Muscle layer of duodenum (tissue), 2 donors: ENCODE results near the gene EEF1AKMT1.

ENCODE experiments used
- H3K27ac ChIP-seq: one replicate; pipeline ENCODE4 v1.7.0; 2013; ENCODE audit warnings: mild to moderate bottlenecking, low read length
- H3K27me3 ChIP-seq: one replicate; pipeline ENCODE4 v1.7.0; 2013; ENCODE audit warnings: low read depth, mild to moderate bottlenecking, control low read depth, low read length
- H3K36me3 ChIP-seq, 2 donors: one replicate each; pipeline ENCODE4 v1.7.0; 2013; ENCODE audit warnings: low read length in 2 of 2, control low read depth in 1 of 2, mild to moderate bottlenecking in 1 of 2; ENCODE audit not compliant: insufficient read depth in 2 of 2, control insufficient read depth in 1 of 2
- H3K4me1 ChIP-seq, 2 donors: one replicate each; pipeline ENCODE4 v1.7.0; 2013; ENCODE audit warnings: low read length in 2 of 2, mild to moderate bottlenecking in 2 of 2, control low read depth in 1 of 2, moderate library complexity in 1 of 2; ENCODE audit not compliant: insufficient read depth in 2 of 2, control insufficient read depth in 1 of 2
- H3K4me3 ChIP-seq, 2 donors: one replicate each; pipeline ENCODE4 v1.7.0; 2013; ENCODE audit warnings: low read length in 2 of 2, low read depth in 1 of 2, mild to moderate bottlenecking in 1 of 2
- H3K9me3 ChIP-seq, 2 donors: one replicate each; pipeline ENCODE4 v1.7.0; 2013; ENCODE audit warnings: low read length in 2 of 2, control low read depth in 1 of 2, mild to moderate bottlenecking in 1 of 2; ENCODE audit not compliant: control insufficient read depth in 1 of 2
- donor health status: healthy.

The EEF1AKMT1 gene

DNA sequence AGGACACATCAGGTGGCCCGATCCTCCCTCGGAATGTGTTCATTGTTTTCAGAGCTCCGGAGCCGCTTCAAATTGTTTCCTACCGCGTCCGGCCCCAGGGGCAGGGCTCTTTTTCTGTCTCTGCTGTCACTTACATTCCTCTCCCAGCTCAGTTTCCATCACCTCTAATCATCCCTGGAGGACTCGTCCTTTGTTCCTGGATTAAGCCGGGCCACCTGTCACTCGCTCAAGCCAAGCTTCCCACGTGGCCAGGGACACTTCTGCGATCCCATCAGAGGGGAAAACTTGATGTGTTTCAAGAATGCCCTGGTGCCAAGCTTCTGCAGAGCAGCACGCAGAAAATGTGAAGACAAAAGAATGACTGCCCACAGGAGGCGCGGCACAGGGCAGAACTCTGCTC is 56.8 kb downstream of the EEF1AKMT1 start:
- Histone ChIP-seq H3K4me1 (peaks cover 0 to 20% of the 10 kb centered on the region in 2 donors), H3K27me3 (no peaks in the 10 kb centered on the region), H3K9me3 (no peaks in the 10 kb centered on the region), H3K27ac (no peak overlapping the region), H3K4me3 (no peak overlapping the region), H3K36me3 (peaks cover 0 to 6% of the 10 kb centered on the region in 2 donors)

DNA sequence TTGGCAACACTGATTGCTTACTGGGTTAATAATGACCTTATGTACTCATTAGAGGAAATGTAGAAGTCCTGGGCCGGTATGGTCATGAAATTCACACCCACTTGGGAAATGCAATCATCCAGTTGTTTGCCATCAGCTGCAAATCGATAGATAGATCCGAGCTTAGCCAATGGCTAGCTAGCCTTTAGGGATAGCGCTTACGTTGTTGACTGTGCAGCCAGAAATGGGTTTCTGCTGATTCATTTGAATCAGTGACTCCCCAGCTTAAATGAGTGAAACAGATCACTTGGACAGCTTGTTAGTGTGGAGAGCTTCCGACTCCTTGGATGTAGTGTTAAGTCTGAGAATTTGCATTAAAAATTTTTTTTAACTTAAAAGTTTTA is 58.4 kb downstream of the EEF1AKMT1 start:
- H3K36me3 ChIP-seq: peaks cover 0 to 6% of the 10 kb centered on the region in 2 donors
- no peaks in the 10 kb centered on the region for H3K9me3 ChIP-seq
- no peaks in the 10 kb centered on the region for H3K27me3 ChIP-seq
- H3K4me1 ChIP-seq: peaks cover 0 to 13% of the 10 kb centered on the region in 2 donors
- no peak overlapping the region for H3K27ac ChIP-seq
- H3K4me3 ChIP-seq: no peak overlapping the region

DNA sequence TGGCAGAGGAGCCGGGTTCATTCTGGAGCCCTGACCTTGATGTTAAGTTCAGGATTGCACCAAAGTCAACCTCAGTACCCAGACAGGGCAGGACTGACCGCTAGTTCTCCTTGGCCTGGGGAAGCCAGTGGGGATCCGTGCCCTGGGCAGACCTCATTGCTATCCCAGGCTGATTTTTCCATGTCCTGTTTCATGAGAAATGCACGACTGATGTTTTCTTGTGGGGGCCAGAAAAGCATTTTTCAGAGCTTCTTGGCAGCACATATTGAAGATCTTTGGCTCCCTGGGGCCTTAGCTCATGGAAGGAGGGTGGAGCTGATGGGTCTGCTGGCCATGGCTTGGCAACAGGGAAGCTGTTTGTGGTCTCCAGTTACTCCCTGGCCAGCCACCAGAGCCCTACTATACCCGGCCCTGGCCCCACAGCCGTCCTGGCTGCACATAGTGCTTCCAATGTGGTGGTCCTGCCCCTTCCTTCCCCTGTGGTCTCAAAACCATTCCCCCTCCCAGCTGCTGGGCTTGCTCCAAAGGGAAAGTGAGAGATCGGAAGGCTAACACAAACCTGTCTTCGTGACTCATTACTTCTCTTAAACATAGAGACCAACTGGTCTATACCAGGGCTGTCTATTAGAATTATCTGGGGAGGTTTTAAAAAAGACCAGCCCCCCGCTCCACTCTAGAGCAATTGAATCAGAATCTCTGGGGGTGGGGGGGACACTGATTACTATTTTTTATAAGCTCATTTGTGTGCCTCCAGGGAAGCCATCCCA is 59.0 kb downstream of the EEF1AKMT1 start:
- Histone ChIP-seq H3K27me3 (no peaks in the 10 kb centered on the region), H3K27ac (peak overlapping the region; percentile 49), H3K4me1 (peaks cover 0 to 13% of the 10 kb centered on the region in 2 donors), H3K36me3 (peaks cover 0 to 6% of the 10 kb centered on the region in 2 donors), H3K4me3 (peak overlapping the region in 1 of 2 donors; percentile 9), H3K9me3 (no peaks in the 10 kb centered on the region)

DNA sequence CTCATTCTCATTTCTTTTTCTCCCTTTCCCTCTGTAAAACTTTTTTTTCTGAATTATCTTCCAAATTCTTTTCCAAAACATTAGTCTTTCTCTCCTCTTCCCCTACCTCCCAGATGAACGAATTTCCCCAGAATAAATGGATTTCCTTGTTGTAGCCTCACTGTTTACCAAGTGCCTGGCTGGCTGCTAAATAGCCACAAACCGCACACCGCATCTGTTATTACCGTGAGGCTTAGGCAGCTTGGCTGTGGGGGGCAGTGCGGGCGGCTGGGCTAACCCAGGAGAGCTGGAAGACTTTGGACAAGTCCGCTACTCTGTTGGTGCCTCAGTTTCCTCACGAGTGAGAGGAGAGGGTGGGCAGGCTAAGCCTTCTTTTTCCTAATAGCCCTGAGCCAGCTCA is 59.6 kb downstream of the EEF1AKMT1 start:
- Histone ChIP-seq H3K27me3 (no peaks in the 10 kb centered on the region), H3K4me1 (peaks cover 0 to 13% of the 10 kb centered on the region in 2 donors), H3K27ac (peak overlapping the region; percentile 49), H3K4me3 (peak overlapping the region in 1 of 2 donors; percentile 9), H3K36me3 (peaks cover 0 to 6% of the 10 kb centered on the region in 2 donors), H3K9me3 (no peaks in the 10 kb centered on the region)

DNA sequence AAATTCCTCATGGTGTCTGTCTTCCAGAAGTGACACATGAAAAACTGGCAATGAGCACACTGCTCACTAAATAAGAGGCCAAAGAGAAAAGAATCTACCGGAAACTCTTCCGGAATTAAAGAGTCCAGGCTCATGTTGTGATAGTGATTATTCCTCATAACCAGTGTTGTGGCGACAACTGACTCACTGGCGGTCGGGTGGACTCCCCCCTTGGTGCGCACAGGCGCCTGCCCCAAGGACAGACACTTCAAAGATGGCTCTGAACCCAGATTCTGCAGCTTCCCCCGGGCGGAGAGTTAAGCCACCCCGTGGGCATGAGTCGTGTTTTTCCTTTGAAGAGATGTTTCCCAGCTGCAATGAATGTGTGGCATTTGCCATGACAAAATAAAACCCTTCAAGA is 60.0 kb downstream of the EEF1AKMT1 start:
- H3K4me1 ChIP-seq: peaks cover 0 to 13% of the 10 kb centered on the region in 2 donors
- peak overlapping the region; percentile 49 for H3K27ac ChIP-seq
- peak overlapping the region in 1 of 2 donors; percentile 9 for H3K4me3 ChIP-seq
- H3K27me3 ChIP-seq: no peaks in the 10 kb centered on the region
- no peaks in the 10 kb centered on the region for H3K9me3 ChIP-seq
- H3K36me3 ChIP-seq: peaks cover 0 to 6% of the 10 kb centered on the region in 2 donors

DNA sequence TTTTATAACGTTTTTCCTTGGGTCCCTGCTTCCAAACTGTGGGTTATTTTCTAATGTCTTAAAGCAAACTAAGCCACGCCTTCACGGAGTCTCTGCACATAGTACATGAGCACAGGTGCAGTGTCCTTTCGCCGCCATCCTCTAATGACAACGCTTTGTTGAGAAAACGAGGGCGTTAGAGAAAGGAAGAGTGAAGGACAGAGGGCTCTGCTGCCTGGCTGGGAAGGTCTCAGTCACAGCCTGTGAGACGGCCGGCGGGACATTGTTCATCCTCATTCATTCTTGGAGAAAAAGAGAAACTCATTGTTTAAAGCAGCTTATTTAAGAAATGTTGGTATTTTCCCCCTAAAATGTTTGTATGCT is 60.8 kb downstream of the EEF1AKMT1 start:
- H3K4me3 ChIP-seq: peak overlapping the region; percentile 32 to 54

DNA sequence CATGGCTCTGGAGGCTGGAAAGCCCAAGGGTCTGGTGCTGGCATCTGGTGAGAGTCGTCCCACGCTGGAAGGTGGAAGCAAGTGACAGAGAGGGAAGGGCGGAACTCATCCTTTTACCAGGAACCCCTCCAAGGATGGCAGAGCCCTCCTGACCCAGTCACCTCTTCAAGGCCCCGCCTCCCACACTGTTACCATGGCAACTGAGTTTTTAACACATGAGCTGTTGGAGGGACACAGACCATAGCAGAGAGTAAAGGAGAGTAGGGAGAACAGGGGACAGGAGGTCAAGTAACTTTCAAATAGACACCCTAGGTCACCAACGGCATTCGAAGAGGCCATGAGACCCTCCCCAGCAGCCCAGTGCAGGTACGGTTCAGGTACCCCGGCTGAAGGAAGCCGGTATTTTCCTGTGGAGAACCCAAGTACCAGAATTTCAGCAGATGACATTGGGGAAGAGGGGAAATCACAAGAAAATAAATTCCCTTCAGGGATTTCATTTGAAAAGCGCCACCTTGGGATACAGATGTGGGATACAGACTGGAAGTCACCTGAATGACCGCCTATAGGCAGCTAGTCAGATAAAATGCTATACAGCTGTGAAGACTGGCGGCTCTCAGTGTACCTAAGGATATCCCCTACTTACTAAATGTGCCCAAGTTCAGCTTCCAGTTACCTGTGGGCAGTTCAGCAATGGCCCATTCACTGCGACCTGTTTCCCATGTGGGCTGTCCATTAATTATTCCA is 62.3 kb downstream of the EEF1AKMT1 start:
- H3K4me3 ChIP-seq: no peak overlapping the region
- no peaks in the 10 kb centered on the region for H3K27me3 ChIP-seq
- H3K4me1 ChIP-seq: peaks cover 0 to 13% of the 10 kb centered on the region in 2 donors
- peaks cover 0 to 6% of the 10 kb centered on the region in 2 donors for H3K36me3 ChIP-seq
- H3K9me3 ChIP-seq: no peaks in the 10 kb centered on the region
- H3K27ac ChIP-seq: no peak overlapping the region

More for the DNA sequence above, 60.8 kb downstream of the EEF1AKMT1 start:
- Histone ChIP-seq H3K36me3 (peaks cover 0 to 6% of the 10 kb centered on the region in 2 donors), H3K4me1 (peaks cover 0 to 13% of the 10 kb centered on the region in 2 donors), H3K27me3 (no peaks in the 10 kb centered on the region), H3K9me3 (no peaks in the 10 kb centered on the region), H3K27ac (peak overlapping the region; percentile 49)

DNA sequence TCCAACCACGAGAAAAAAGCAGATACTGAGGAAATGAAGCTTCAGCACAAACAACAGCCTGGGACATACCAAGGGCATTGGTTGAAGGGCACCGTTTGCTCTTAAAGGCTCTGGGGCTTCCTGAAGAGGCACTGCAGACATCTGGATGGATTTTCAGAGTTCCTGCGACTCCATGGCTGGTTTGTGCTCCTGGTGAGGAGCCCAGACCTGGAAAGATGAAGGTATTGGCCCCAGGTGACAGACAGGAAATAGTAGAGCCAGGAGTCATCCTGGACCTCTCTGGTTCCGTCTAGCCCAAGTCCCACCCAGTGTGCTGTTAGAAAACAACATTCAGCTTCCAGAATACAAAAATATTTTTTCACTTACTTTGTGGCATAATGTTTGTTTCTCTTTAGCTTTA is 64.0 kb downstream of the EEF1AKMT1 start:
- Histone ChIP-seq H3K27ac (peak overlapping the region; percentile 60), H3K4me3 (no peak overlapping the region), H3K27me3 (no peaks in the 10 kb centered on the region), H3K9me3 (no peaks in the 10 kb centered on the region), H3K36me3 (peaks cover 0 to 6% of the 10 kb centered on the region in 2 donors), H3K4me1 (peaks cover 0 to 11% of the 10 kb centered on the region in 2 donors)

DNA sequence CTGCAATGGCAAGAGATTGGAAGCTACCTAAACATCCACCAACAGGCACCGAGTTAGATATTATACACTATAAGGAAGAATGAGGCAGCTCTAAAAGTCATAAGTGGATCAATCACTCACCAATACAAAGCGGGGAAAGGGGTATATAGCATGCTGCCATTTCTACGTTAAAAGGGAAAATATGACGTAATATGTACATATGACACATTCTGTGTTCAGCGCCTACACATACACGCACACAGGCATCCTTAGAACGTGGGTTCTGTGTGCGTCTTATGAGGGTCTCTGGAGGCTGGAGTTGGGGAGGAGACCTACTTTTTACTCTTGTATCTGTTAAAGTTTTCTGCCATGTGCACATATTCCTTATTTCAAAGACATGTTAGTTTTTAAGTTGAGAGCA is 64.4 kb downstream of the EEF1AKMT1 start:
- Histone ChIP-seq H3K27me3 (no peaks in the 10 kb centered on the region), H3K27ac (peak overlapping the region; percentile 60), H3K4me1 (peaks cover 0 to 10% of the 10 kb centered on the region in 2 donors), H3K9me3 (no peaks in the 10 kb centered on the region), H3K4me3 (no peak overlapping the region), H3K36me3 (peaks cover 0 to 5% of the 10 kb centered on the region in 2 donors)

DNA sequence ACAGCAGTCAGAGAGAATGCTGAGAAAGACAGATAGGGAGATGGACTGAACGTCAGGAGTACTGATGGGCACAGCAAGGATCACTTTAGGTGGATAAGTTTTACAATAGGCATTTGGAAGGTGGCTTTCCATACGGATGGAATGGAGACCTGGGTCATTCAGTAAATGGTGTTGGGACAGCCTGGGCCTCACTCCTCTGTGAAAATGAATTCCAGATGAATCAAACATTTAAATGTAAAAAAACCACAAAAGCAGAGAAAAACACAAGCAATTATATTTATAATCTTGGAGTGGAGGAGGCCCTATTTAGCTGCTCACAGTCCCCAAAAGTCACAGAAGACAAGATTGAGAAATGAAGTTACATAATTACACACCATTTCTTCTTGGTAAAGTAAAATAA is 65.5 kb downstream of the EEF1AKMT1 start:
- Histone ChIP-seq H3K27ac (no peak overlapping the region), H3K27me3 (no peaks in the 10 kb centered on the region), H3K36me3 (no peaks in the 10 kb centered on the region), H3K9me3 (no peaks in the 10 kb centered on the region), H3K4me1 (peaks cover 0 to 4% of the 10 kb centered on the region in 2 donors), H3K4me3 (no peak overlapping the region)

DNA sequence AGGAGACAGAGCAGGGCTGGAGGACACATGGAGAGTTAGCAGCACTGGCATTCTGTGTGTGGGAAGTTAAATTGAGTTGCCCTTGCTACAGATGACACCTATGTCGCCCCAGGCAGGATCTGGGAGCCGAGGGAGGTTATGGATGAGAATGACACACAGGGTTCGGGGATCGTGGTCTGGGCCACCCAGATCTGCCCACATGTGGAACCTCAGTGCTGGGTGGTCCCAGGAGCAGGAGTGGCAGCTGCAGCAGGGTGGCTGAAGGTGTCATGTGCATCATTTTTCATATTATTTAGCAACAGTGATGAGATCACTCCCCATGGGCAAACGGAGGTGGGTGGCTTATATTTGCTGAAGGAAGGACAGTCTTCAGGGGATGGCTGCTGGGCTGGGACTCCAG is 67.1 kb downstream of the EEF1AKMT1 start:
- Histone ChIP-seq H3K27ac (no peak overlapping the region), H3K4me3 (no peak overlapping the region), H3K27me3 (no peaks in the 10 kb centered on the region), H3K36me3 (no peaks in the 10 kb centered on the region), H3K4me1 (peaks cover 0 to 14% of the 10 kb centered on the region in 2 donors), H3K9me3 (no peaks in the 10 kb centered on the region)
